NCI-H1436 treated with DMSO at 0.1 percent for 48 hours (cell line): ENCODE data around the gene SH2D4B.

Experiments
- DNase-seq: peaks from one replicate; lab custom pipeline; 2025; lab: John Stamatoyannopoulos, UW

Gene SH2D4B

GRCh38 chr10:80504158-80504811 lies 33.4 kb upstream of the SH2D4B start:
- no peak for DNase-seq

- DNase-seq = no peak
Observed at GRCh38 chr10:80504897-80505465, 32.7 kb upstream of the SH2D4B start.

GRCh38 chr10:80506189-80506575 lies 31.5 kb upstream of the SH2D4B start:
- no peak for DNase-seq

DNA sequence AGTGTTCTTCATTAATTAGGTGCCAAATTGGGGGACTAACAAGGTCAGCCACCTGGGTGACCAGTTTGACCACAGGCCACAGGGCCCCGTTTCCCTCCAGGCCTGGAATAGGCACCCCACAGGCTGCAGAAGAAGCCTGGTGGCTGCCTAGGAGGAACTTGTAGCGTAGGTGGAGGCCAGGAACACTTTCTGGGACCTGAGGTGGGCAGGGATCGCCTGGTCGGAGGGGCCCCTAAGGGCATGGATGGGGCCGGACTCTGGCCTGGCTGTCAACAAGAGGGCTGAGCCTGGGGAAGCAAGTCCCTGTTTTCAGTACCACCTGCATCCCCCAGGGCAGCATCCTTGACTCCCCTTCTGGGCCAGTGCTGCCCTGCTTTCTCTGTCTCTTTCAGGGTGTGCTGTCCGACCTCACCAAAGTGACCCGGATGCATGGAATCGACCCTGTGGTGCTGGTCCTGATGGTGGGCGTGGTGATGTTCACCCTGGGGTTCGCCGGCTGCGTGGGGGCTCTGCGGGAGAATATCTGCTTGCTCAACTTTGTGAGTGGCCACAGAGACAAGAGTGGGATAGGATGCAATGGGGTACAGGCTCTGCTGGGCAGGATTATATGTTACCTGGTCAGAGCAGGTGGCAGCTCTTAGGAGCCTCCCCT lies 30.7 kb upstream of the SH2D4B start:
- DNase-seq = no peak

DNA sequence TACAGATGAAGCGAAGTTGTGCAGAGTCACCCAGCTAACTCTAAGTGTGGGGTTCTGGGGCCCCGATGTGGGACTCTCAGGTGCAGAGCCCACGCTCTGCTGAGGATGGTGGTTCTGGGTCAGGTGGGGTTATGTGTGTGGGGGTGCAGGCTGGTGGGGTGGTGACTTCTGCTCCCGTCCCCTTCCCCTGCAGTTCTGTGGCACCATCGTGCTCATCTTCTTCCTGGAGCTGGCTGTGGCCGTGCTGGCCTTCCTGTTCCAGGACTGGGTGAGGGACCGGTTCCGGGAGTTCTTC lies 28.6 kb upstream of the SH2D4B start:
- DNase-seq = no peak

GRCh38 chr10:80509403-80510161 lies 28.1 kb upstream of the SH2D4B start:
- no peak for DNase-seq

DNA sequence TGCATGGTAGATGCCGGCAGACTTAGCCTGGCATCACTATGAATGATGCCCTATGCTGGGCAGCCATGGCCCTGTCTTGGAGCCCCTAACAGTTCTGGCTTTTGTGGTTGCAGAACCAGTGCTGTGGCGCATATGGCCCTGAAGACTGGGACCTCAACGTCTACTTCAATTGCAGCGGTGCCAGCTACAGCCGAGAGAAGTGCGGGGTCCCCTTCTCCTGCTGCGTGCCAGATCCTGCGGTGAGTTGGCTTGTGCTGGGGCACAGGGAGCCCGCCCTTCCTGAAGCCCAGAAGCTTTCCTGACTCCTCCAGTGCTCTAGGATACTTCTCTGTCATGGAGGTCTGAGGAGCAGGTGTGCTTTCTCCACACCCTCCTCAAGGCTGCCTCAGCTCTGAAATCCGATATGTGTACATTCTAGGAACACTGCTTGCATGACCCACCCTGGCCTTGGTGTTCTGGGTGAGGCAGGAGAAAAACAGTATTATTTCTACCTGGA lies 25.6 kb upstream of the SH2D4B start:
- no peak for DNase-seq

DNA sequence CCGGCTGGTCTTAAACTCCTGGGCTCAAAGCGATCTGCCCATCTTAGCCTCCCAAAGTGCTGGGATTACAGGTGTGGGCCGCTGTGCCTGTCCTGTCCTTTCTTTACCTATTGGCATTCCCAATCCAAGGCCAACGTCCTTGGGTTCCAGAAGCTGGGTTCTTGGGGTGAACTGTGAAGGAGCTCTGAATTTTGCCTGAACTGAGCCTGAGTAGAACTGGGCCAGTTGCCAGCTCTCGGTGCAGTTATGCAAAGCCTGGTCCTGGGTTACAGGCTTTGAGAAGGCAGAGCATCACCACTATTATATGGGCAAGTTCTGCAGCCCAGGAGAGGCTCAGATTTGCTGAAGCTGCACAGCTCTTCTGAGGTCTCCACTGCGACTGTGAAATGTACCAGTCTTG lies 24.6 kb upstream of the SH2D4B start:
- DNase-seq = no peak

GRCh38 chr10:80515511-80515910 lies 22.2 kb upstream of the SH2D4B start:
- DNase-seq = no peak

DNA sequence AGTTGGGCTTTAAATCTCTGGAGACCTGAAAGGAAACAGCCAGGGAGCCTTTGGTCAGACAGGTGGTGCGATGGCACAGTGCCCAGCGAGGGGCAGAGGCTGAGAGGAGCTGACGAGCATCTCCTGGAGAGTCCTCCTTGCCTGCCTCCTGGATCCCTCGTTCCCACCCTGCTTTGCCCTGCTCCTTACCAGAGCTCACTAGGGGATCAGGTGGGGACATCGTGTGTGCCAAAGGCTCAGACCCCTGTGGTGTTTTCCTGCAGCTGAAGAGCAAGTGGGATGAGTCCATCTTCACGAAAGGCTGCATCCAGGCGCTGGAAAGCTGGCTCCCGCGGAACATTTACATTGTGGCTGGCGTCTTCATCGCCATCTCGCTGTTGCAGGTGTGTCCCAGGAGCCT lies 21.8 kb upstream of the SH2D4B start:
- no peak for DNase-seq

- DNase-seq = no peak
Observed at GRCh38 chr10:80516506-80517075, 21.1 kb upstream of the SH2D4B start.

GRCh38 chr10:80517416-80518142 lies 20.1 kb upstream of the SH2D4B start:
- DNase-seq = no peak

DNA sequence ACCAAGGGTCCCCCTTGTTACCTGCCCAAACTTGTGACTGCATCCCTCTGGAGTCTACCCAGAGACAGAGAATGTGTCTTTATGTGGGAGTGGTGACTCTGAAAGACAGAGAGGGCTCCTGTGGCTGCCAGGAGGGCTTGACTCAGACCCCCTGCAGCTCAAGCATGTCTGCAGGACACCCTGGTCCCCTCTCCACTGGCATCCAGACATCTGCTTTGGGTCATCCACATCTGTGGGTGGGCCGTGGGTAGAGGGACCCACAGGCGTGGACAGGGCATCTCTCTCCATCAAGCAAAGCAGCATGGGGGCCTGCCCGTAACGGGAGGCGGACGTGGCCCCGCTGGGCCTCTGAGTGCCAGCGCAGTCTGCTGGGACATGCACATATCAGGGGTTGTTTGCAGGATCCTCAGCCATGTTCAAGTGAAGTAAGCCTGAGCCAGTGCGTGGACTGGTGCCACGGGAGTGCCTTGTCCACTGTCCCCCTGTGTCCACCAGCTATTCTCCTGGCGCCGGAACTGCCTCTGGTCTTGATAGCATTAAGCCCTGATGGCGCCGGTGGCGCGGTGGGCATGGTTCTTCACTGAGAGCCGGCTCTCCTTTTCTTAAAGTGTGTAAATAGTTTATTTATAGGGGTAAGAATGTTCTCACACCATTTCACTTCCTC lies 19.4 kb upstream of the SH2D4B start:
- DNase-seq = no peak

- DNase-seq = no peak
Observed at GRCh38 chr10:80518807-80519360, 18.8 kb upstream of the SH2D4B start.

GRCh38 chr10:80519936-80520650 lies 17.6 kb upstream of the SH2D4B start:
- no peak for DNase-seq

GRCh38 chr10:80520661-80521470 lies 16.8 kb upstream of the SH2D4B start:
- DNase-seq = no peak

- no peak for DNase-seq
Observed at GRCh38 chr10:80522756-80523363, 14.8 kb upstream of the SH2D4B start.

- DNase-seq = no peak
Observed at GRCh38 chr10:80523773-80524172, 13.9 kb upstream of the SH2D4B start.
